Common myeloid progenitor, CD34-positive (primary cell): ENCODE data around the gene RABL2B.

Experiments used
- CTCF ChIA-PET: fragments of 350-600 bp; sonication (Branson Sonifier 250); formaldehyde crosslinking; loops from one replicate; lab custom pipeline; 2021; ENCODE audit warnings: antibody characterized with exemption; lab: Charles Lee
- POLR2A ChIA-PET: fragments of 350-600 bp; sonication (Branson Sonifier 250); formaldehyde crosslinking; loops from one replicate; lab custom pipeline; 2021; ENCODE audit warnings: antibody characterized with exemption; lab: Charles Lee
- DNase-seq, 3 donors: peaks; one replicate each; pipeline versions ENCODE4 v3.0.0 to v3.0.0-alpha.2; 2013
- H3K27ac ChIP-seq, 2 experiments: 1 replicate in 1 of 2; 2 replicates in 1 of 2; pipeline ENCODE4 v1.7.0; 2013; ENCODE audit warnings: inconsistent platforms in 2 of 2, low read length in 2 of 2, mild to moderate bottlenecking in 2 of 2, low read depth in 1 of 2, moderate library complexity in 1 of 2; ENCODE audit not compliant: severe bottlenecking in 2 of 2, insufficient read depth in 1 of 2, poor library complexity in 1 of 2
- H3K27me3 ChIP-seq, 5 experiments: replicated peaks in 2 of 5; 1 replicate in 3 of 5; 2 replicates in 2 of 5; pipeline versions ENCODE4 v1.6.1 to v1.7.0; 2013; ENCODE audit warnings: low read length in 4 of 5, mild to moderate bottlenecking in 2 of 5, moderate library complexity in 2 of 5, inconsistent platforms in 1 of 5; ENCODE audit not compliant: insufficient read depth in 5 of 5, control insufficient read depth in 4 of 5
- H3K36me3 ChIP-seq, 4 experiments: 1 replicate in 2 of 4; 2 replicates in 2 of 4; pipeline versions ENCODE4 v1.6.1 to v1.7.0; 2013; ENCODE audit warnings: low read length in 3 of 4, control low read depth in 1 of 4, mild to moderate bottlenecking in 1 of 4; ENCODE audit not compliant: control insufficient read depth in 4 of 4, insufficient read depth in 4 of 4
- H3K4me1 ChIP-seq, 4 experiments: 1 replicate in 3 of 4; 2 replicates in 1 of 4; pipeline versions ENCODE4 v1.6.1 to v1.7.1; 2013; ENCODE audit warnings: low read length in 3 of 4, mild to moderate bottlenecking in 3 of 4, control low read depth in 1 of 4, inconsistent platforms in 1 of 4, moderate library complexity in 1 of 4; ENCODE audit not compliant: control insufficient read depth in 4 of 4, insufficient read depth in 4 of 4; ENCODE audit errors: control extremely low read depth in 1 of 4
- H3K4me3 ChIP-seq, 7 experiments: 1 replicate in 4 of 7; 2 replicates in 3 of 7; pipeline versions ENCODE4 v1.5.1 to v1.7.0; 2013; ENCODE audit warnings: mild to moderate bottlenecking in 7 of 7, low read length in 6 of 7, moderate library complexity in 6 of 7, inconsistent platforms in 2 of 7, low read depth in 2 of 7, control low read depth in 1 of 7; ENCODE audit not compliant: insufficient read depth in 4 of 7, control insufficient read depth in 1 of 7; ENCODE audit errors: extremely low read depth in 1 of 7
- H3K9me3 ChIP-seq, 5 experiments: 1 replicate in 4 of 5; 2 replicates in 1 of 5; pipeline versions ENCODE4 v1.6.1 to v1.7.1; 2013; ENCODE audit warnings: low read length in 4 of 5, mild to moderate bottlenecking in 2 of 5, inconsistent platforms in 1 of 5, low read depth in 1 of 5, moderate library complexity in 1 of 5; ENCODE audit not compliant: control insufficient read depth in 4 of 5, insufficient read depth in 2 of 5; ENCODE audit errors: control extremely low read depth in 1 of 5
- WGBS: methylation state at CpG from one replicate; pipeline ENCODE4 v1.1.5; 2013; ENCODE audit not compliant: insufficient coverage; 5-methylcytosine and 5-hydroxymethylcytosine counted together

The RABL2B gene

DNA sequence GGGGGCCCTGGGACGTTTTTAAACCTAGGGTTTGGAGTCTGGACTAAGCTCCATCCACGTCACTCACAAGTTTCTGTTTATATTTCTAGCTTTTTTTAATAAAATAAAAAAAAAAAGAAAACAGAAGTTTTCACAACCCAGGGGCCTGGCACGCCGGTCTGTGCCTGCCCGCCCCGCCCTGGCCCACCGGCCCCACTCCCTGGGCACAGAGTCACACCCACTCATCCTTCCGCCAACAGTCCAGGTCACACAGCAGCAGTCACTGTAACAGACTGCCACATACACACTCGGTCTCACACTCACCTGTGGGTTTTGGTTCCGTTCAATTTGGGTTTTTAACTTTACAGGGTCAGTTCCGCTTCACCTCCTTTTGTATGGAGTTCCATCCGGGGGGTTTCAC, 50.8 kb downstream of the RABL2B start:
- H3K4me1 ChIP-seq: no peaks in the 10 kb centered on the region
- POLR2A ChIA-PET: interaction anchor here (0.7 kb wide), 1 partner anchor 18 kb away, joined by 6 read pairs; no protein-coding TSS in a partner anchor
- no peaks in the 10 kb centered on the region for H3K27me3 ChIP-seq
- no peaks in the 10 kb centered on the region for H3K9me3 ChIP-seq
- CTCF ChIA-PET: interaction anchor here (1.5 kb wide), 1 partner anchor 10 kb away, joined by 5 read pairs; no protein-coding TSS in a partner anchor
- peaks cover 0 to 44% (median 26%) of the 10 kb centered on the region in 4 experiments for H3K36me3 ChIP-seq
- no peak for DNase-seq
- 95% methylated on average over 6 of the region's 12 CpGs for WGBS
- no peak overlapping the region for H3K4me3 ChIP-seq
- H3K27ac ChIP-seq: no peak overlapping the region

DNA sequence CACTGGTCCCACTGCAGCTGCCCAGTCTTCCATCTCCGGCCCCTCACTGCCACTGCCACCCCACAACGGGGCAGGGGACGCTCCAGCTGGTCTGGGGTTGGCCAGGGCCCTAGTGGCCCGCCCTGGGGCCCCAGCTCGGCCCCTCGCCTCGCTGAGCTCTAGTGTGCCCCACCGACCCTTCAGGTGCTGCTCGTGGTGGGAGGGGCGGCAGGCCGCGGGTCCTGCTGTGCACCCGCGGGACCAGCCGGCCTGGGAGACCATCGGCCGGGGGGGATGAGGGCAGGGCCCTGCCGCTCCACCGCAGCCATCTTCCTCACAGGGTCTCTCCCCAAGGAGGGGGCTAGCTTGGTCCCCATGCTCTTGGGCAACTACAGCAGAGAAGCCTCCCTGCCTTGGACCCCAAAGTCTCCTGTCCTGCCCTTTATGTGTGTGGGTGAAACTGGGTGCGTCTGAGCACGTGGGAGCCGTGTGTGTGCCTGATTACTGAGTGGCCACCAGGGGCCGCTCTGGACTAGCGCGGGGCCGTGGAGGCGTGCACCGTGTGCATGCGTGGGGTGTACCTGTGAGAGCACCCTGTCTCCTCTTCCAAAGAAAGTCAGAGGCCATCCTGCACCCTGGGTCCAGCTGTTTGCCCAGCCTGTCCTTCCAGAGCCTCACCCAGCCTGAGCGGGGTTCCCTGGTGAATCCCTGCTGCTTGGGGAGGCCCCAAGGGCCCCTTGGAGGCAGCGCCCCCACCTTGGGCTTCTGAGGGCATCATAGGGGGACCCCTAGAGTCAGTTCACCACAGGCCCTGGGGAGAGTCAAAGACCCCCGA, 51.4 kb downstream of the RABL2B start:
- Histone ChIP-seq H3K36me3 (peaks cover 0 to 51% (median 32%) of the 10 kb centered on the region in 4 experiments), H3K9me3 (no peaks in the 10 kb centered on the region), H3K4me1 (no peaks in the 10 kb centered on the region), H3K4me3 (no peak overlapping the region), H3K27me3 (no peaks in the 10 kb centered on the region), H3K27ac (no peak overlapping the region)
- WGBS: 94% methylated on average over 30 of the region's 32 CpGs
- CTCF ChIA-PET: interaction anchor here (1.5 kb wide), 1 partner anchor 9 kb away, joined by 5 read pairs; no protein-coding TSS in a partner anchor
- POLR2A ChIA-PET: no interaction called here
- peak; percentile 26 to 52 (median 41) for DNase-seq

DNA sequence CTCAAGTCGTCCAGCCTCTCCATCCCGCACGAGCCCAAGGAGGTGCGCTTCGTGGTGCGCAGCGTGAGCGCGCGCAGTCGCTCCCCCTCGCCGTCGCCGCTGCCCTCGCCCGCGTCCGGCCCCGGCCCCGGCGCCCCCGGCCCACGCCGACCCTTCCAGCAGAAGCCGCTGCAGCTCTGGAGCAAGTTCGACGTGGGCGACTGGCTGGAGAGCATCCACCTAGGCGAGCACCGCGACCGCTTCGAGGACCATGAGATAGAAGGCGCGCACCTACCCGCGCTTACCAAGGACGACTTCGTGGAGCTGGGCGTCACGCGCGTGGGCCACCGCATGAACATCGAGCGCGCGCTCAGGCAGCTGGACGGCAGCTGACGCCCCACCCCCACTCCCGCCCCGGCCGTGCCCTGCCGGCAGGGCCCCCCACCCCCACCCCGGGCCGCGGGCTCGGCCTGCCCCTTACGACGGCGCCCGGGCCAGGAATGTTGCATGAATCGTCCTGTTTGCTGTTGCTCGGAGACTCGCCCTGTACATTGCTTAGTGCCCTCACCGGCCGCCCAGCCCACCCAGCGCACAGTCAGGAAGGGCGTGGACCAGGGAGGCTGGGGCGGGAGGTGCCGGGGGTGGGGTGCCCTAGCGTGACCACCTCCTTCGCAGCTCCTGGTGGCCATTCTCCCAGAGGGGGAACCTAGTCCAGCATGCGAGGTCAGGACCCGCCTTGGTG, 52.3 kb downstream of the RABL2B start:
- POLR2A ChIA-PET: no interaction called here
- Histone ChIP-seq H3K27me3 (no peaks in the 10 kb centered on the region), H3K4me3 (no peak overlapping the region), H3K9me3 (no peaks in the 10 kb centered on the region), H3K4me1 (no peaks in the 10 kb centered on the region), H3K27ac (no peak overlapping the region), H3K36me3 (peaks cover 0 to 60% (median 41%) of the 10 kb centered on the region in 4 experiments)
- CTCF ChIA-PET: no interaction called here
- no peak for DNase-seq
- 94% methylated on average over 53 of the region's 76 CpGs for WGBS

DNA sequence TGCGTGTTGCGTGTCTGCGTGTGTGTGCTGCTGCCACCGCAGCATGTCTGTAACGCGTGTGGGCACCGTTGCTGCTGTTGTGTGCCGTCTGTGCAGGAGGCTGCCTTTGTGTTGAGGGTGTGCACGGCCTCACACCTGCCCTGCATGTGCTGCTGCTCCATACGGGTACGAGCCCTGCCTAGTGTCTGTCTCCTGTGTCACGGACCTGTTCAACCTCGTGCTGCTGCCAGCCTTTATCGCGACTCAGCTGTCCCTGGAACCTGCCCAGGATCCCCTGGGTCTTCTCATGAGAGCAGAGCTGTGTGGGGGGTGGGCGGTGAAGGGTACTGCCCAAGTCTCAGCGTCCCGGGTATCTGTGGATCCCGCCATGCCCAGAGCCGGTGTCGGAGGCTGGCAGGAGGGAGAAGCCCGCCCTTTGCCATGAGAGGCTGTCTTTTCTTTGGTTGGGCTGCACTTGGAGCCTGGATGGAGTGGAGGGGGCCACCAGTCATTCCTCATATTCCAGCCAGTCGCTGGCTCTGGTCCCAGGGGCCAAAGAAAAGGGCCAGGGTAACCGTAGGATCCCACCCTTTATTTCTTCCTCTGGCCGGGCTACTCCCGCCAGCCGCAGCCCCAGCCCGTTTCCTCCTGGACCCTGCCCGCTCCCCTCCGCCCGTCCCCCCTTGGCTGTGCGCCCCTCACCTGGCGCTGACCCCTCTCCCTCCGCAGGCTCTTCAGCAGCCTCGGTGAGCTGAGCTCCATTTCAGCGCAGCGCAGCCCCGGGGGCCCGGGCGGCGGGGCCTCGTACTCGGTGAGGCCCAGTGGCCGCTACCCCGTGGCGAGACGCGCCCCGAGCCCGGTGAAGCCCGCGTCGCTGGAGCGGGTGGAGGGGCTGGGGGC, 53.2 kb downstream of the RABL2B start:
- Histone ChIP-seq H3K4me1 (no peaks in the 10 kb centered on the region), H3K36me3 (peaks cover 0 to 68% (median 48%) of the 10 kb centered on the region in 4 experiments), H3K27ac (no peak overlapping the region), H3K4me3 (no peak overlapping the region), H3K9me3 (no peaks in the 10 kb centered on the region), H3K27me3 (no peaks in the 10 kb centered on the region)
- CTCF ChIA-PET: no interaction called here
- DNase-seq: no peak
- 94% methylated on average over 48 of the region's 54 CpGs for WGBS
- POLR2A ChIA-PET: no interaction called here

DNA sequence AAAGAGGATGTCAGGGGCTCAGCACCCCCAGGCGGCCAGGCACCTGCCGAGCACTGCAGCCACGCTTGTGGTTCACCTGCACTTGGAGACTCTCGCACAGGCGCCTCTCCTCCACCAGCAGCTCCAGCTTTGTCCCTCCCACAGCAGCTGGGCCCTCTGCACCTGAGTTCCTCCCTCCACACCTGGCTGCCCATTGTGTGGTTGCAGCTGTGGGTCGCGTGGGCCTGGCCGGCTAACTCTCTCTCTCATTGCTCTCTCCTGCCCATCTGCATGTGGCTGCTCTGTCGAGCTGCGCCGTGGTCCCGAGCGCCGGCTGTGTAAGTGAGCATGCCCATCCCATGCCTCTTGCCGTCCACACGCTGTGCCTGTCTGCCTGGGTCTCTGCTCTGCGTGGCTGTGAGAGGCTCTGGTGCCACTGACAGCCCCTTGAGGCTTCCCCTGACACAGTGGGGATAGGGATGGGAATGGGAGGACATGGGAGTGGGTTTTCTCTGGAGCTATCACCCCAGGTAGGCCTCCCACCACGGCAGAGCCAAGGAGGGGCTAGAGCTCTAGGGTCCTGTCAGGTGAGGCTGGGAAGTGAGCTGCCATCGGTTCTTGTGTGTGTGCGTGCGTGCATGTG, 53.9 kb downstream of the RABL2B start:
- no peak overlapping the region for H3K27ac ChIP-seq
- DNase-seq: no peak
- H3K4me1 ChIP-seq: no peaks in the 10 kb centered on the region
- H3K9me3 ChIP-seq: no peaks in the 10 kb centered on the region
- WGBS: 95% methylated on average over 20 of the region's 21 CpGs
- no peaks in the 10 kb centered on the region for H3K27me3 ChIP-seq
- peaks cover 0 to 76% (median 53%) of the 10 kb centered on the region in 4 experiments for H3K36me3 ChIP-seq
- CTCF ChIA-PET: no interaction called here
- H3K4me3 ChIP-seq: no peak overlapping the region
- POLR2A ChIA-PET: no interaction called here

DNA sequence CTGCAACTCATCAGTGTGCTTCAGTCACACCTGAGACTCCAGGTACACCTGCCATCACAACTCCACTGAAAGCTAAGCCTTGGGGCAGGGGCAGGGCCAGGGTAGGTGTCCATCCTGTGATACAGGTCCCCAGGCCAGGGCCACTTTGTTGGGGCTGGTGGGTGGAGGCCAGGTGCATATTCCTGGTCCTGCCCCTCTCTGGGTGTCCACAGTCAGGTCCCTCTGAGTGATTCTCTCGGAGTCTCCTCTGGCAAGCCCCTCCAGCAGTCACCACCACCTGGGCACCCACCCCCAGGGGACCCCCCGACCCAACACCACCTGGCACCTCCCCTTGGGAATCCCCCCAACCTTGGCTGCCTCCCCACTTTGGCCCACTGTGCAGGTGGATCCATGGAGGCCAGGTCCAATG, 54.9 kb downstream of the RABL2B start:
- DNase-seq: no peak
- H3K9me3 ChIP-seq: no peaks in the 10 kb centered on the region
- WGBS: 100% methylated on average over 1 of the region's 2 CpGs
- CTCF ChIA-PET: no interaction called here
- POLR2A ChIA-PET: no interaction called here
- no peaks in the 10 kb centered on the region for H3K4me1 ChIP-seq
- no peak overlapping the region for H3K4me3 ChIP-seq
- no peaks in the 10 kb centered on the region for H3K27me3 ChIP-seq
- H3K27ac ChIP-seq: peak overlapping the region in 1 of 2 experiments; percentile 43
- H3K36me3 ChIP-seq: peaks cover 0 to 81% (median 62%) of the 10 kb centered on the region in 4 experiments
